Loucy (cell line): Measurements from ENCODE around the gene TXNDC12.

Experiments used
- H2AFZ ChIP-seq: fragments of 200-600 bp; sonication (generic); 2 replicates; pipeline ENCODE4 v1.6.0; 2016; ENCODE audit warnings: antibody characterized with exemption, mild to moderate bottlenecking, low read length, moderate library complexity
- H3F3A ChIP-seq: fragments of 200-600 bp; 2 replicates; pipeline ENCODE4 v1.6.0; 2016; ENCODE audit warnings: antibody characterized with exemption, low read depth, mild to moderate bottlenecking
- H3K27me3 ChIP-seq: fragments of 200-600 bp; sonication (generic); 2 replicates; pipeline ENCODE4 v1.6.1; 2014; ENCODE audit warnings: low read length, mild to moderate bottlenecking; ENCODE audit not compliant: insufficient read depth, poor library complexity, severe bottlenecking
- H3K36me3 ChIP-seq: fragments of 200-600 bp; sonication (generic); 2 replicates; pipeline ENCODE4 v1.6.1; 2016; ENCODE audit warnings: low read length; ENCODE audit not compliant: insufficient read depth
- H3K4me1 ChIP-seq: fragments of 200-600 bp; sonication (generic); 2 replicates; pipeline ENCODE4 v1.5.1; 2014; ENCODE audit warnings: low read length, mild to moderate bottlenecking; ENCODE audit not compliant: insufficient read depth, poor library complexity, severe bottlenecking
- H3K4me2 ChIP-seq: fragments of 200-600 bp; sonication (generic); 2 replicates; pipeline ENCODE4 v1.6.0; 2014; ENCODE audit warnings: antibody characterized with exemption, low read length, low read depth, mild to moderate bottlenecking; ENCODE audit not compliant: poor library complexity, severe bottlenecking
- H3K4me3 ChIP-seq: fragments of 200-600 bp; sonication (generic); 2 replicates; pipeline ENCODE4 v1.5.1; 2014; ENCODE audit warnings: low read length, mild to moderate bottlenecking, mixed read lengths; ENCODE audit not compliant: poor library complexity, severe bottlenecking
- H3K79me2 ChIP-seq: fragments of 200-600 bp; sonication (generic); 2 replicates; pipeline ENCODE4 v1.6.1; 2014; ENCODE audit warnings: low read length; ENCODE audit not compliant: insufficient read depth
- H3K9ac ChIP-seq: fragments of 200-600 bp; sonication (generic); 2 replicates; pipeline ENCODE4 v1.6.0; 2014; ENCODE audit warnings: mild to moderate bottlenecking, low read depth, low read length, moderate library complexity; ENCODE audit not compliant: poor library complexity, severe bottlenecking
- H3K9me2 ChIP-seq: fragments of 200-600 bp; sonication (generic); replicated peaks from 2 replicates; pipeline ENCODE4 v1.6.1; 2016; ENCODE audit warnings: low read depth, low read length, mixed read lengths
- H3K9me3 ChIP-seq: fragments of 200-600 bp; sonication (generic); 2 replicates; pipeline ENCODE4 v1.6.1; 2014; ENCODE audit warnings: mild to moderate bottlenecking, antibody characterized with exemption, low read length, low read depth; ENCODE audit not compliant: insufficient read depth
- H4K20me1 ChIP-seq: fragments of 200-600 bp; sonication (generic); 2 replicates; pipeline ENCODE4 v1.6.0; 2014; ENCODE audit warnings: antibody characterized with exemption, low read length, mild to moderate bottlenecking; ENCODE audit not compliant: insufficient read depth, poor library complexity, severe bottlenecking
- EZH2phosphoT487 ChIP-seq: fragments of 200-600 bp; IDR thresholded peaks from 2 replicates; pipeline ENCODE4 v1.6.1; 2018; ENCODE audit warnings: antibody characterized with exemption, mild to moderate bottlenecking, moderate library complexity, borderline replicate concordance
- TF ChIP-seq, protein P1 (sequence below): fragments of 200-600 bp; sonication (generic); conservative IDR thresholded peaks from 2 replicates; pipeline ENCODE4 v1.5.1; 2014; ENCODE audit warnings: mild to moderate bottlenecking, antibody characterized with exemption, low read length

Gene TXNDC12

DNA sequence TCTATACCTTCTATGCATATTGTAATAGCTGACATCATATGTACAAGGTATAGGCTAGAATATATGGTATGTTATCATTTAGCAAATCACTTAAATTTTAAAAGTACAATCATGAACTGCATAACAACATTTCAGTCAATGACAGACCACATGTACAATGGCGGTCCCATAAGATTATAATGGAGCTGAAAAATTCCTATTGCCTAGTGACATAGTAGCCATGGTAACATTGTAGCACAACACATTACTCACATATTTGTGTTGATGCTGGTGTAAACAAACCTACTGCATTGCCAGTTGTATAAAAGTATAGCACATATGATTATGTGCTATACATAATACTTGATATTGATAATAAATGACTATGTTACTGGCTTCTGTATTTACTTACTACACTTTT lies 73.4 kb downstream of the TXNDC12 start:
- Histone ChIP-seq H3K9me3 (no peaks in the 10 kb centered on the region), H4K20me1 (no peaks in the 10 kb centered on the region), H3F3A (no peaks in the 10 kb centered on the region), H3K4me2 (no peak overlapping the region), H3K9me2 (no peaks in the 10 kb centered on the region), H3K27me3 (no peaks in the 10 kb centered on the region), H2AFZ (no peak overlapping the region), H3K79me2 (no peaks in the 10 kb centered on the region), H3K4me3 (no peak overlapping the region), H3K4me1 (no peaks in the 10 kb centered on the region), H3K9ac (no peak overlapping the region), H3K36me3 (no peaks in the 10 kb centered on the region)
- TF ChIP-seq, protein P1, sequence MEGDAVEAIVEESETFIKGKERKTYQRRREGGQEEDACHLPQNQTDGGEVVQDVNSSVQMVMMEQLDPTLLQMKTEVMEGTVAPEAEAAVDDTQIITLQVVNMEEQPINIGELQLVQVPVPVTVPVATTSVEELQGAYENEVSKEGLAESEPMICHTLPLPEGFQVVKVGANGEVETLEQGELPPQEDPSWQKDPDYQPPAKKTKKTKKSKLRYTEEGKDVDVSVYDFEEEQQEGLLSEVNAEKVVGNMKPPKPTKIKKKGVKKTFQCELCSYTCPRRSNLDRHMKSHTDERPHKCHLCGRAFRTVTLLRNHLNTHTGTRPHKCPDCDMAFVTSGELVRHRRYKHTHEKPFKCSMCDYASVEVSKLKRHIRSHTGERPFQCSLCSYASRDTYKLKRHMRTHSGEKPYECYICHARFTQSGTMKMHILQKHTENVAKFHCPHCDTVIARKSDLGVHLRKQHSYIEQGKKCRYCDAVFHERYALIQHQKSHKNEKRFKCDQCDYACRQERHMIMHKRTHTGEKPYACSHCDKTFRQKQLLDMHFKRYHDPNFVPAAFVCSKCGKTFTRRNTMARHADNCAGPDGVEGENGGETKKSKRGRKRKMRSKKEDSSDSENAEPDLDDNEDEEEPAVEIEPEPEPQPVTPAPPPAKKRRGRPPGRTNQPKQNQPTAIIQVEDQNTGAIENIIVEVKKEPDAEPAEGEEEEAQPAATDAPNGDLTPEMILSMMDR, result no peak
- TF ChIP-seq EZH2phosphoT487, result no peak

DNA sequence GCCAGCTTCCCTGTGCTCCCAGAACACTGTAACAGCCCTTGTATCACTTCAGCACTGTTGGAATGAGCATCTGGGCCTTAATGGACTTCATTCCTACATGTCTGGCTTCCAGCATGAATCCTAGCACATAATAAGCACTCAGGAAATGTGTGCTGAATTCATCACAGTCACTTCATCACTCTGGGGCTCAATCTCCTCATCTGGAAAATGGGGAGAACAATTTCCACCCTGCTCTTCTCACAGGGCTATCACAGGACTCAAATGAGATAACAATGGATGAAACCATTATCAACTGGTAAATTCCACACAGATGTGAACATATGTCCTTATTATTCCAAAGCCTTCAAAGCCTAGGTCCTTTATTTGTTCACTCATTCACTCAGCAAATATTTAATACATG lies 76.9 kb downstream of the TXNDC12 start:
- Histone ChIP-seq H4K20me1 (no peaks in the 10 kb centered on the region), H3K9me2 (no peaks in the 10 kb centered on the region), H3F3A (no peaks in the 10 kb centered on the region), H3K27me3 (no peaks in the 10 kb centered on the region), H3K4me1 (no peaks in the 10 kb centered on the region), H2AFZ (no peak overlapping the region), H3K9ac (no peak overlapping the region), H3K79me2 (no peaks in the 10 kb centered on the region), H3K4me2 (no peak overlapping the region), H3K9me3 (no peaks in the 10 kb centered on the region), H3K36me3 (no peaks in the 10 kb centered on the region), H3K4me3 (no peak overlapping the region)
- TF ChIP-seq, protein P1, result no peak

DNA sequence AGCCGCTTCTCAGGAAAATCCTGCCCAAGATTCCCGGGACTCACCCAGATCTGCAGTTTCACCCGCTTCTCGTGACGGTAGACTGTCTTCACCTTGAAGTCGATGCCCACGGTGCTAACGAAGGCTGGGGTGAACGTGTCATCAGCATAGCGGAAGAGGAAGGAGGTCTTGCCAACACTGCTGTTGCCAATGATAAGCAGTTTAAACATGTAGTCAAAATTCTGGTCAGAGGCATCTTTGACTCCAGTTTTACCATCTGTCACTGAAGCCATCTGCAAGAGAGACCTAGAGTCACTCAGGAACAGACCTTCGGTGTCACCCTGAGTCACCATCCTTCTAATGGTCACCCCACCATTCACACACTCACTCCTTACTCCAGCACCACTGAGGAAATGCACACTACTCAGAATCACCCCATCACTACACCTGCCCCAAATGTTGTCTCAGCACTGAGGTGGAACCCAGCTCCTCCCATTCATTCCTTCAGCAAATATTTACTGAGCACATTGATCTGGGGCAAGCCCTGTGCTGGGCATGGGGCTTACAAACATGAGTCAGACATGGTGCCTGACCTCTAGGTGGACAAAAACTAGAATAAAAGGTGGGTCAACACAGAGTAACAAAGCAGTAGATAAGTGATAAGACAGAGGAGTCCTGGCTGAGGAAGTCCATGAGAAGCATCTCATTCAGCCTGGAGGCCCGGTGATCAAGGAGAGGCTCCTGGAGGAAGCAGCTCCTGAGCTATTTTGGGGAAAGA lies 78.0 kb downstream of the TXNDC12 start:
- Histone ChIP-seq H3K79me2 (no peaks in the 10 kb centered on the region), H3K4me1 (no peaks in the 10 kb centered on the region), H3K9me3 (no peaks in the 10 kb centered on the region)

More for the DNA sequence above, 78.0 kb downstream of the TXNDC12 start:
- no peak overlapping the region for H2AFZ ChIP-seq
- no peak overlapping the region for H3K9ac ChIP-seq
- H3K4me2 ChIP-seq, result no peak overlapping the region
- TF ChIP-seq EZH2phosphoT487, result no peak
- TF ChIP-seq, protein P1, result no peak
- H4K20me1 ChIP-seq, result no peaks in the 10 kb centered on the region
- no peaks in the 10 kb centered on the region for H3K36me3 ChIP-seq
- H3F3A ChIP-seq, result no peaks in the 10 kb centered on the region
- no peaks in the 10 kb centered on the region for H3K27me3 ChIP-seq
- H3K9me2 ChIP-seq, result no peaks in the 10 kb centered on the region
- H3K4me3 ChIP-seq, result no peak overlapping the region
